NCI-H1930 (cell line): Measurements from ENCODE around the gene C11orf97.
"Not testable (repeated sequence)": the region's sequence is repeated elsewhere in the genome, so short reads cannot be mapped to it uniquely, and the experiment has no call there.

Experiments used
- DNase-seq, 2 experiments: peaks; one replicate each; lab custom pipeline; 2025; lab: John Stamatoyannopoulos, UW

Gene C11orf97

GRCh38 chr11:94557992-94558391 lies 45.7 kb downstream of the C11orf97 start:
- no peak for DNase-seq

- DNase-seq: no peak
These were observed 46.2 kb downstream of the C11orf97 start for GRCh38 chr11:94558468-94558867.

GRCh38 chr11:94558932-94559331 lies 46.7 kb downstream of the C11orf97 start:
- DNase-seq: no peak

- DNase-seq: no peak
These were observed 47.1 kb downstream of the C11orf97 start for GRCh38 chr11:94559361-94559760.

GRCh38 chr11:94560834-94561233 lies 48.6 kb downstream of the C11orf97 start:
- DNase-seq: no peak

- DNase-seq: no peak
These were observed 51.1 kb downstream of the C11orf97 start for GRCh38 chr11:94563176-94563847.

- DNase-seq: no peak
These were observed 51.7 kb downstream of the C11orf97 start for GRCh38 chr11:94563848-94564467.

GRCh38 chr11:94567181-94567670 lies 55.0 kb downstream of the C11orf97 start, which contains the start of gene PIWIL4:
PIWIL4 (plus strand) TSS chr11:94567368; CDS start chr11:94567519, 151 bp downstream.
- DNase-seq: no peak

GRCh38 chr11:94568200-94568599 lies 55.9 kb downstream of the C11orf97 start:
- no peak for DNase-seq

GRCh38 chr11:94568717-94569116 lies 56.5 kb downstream of the C11orf97 start:
- DNase-seq: no peak

GRCh38 chr11:94572975-94573374 lies 60.7 kb downstream of the C11orf97 start:
- DNase-seq: not testable (repeated sequence)

GRCh38 chr11:94574193-94574961 lies 62.1 kb downstream of the C11orf97 start:
- no peak for DNase-seq

GRCh38 chr11:94576306-94576705 lies 64.0 kb downstream of the C11orf97 start:
- no peak for DNase-seq

- no peak for DNase-seq
These were observed 65.6 kb downstream of the C11orf97 start for GRCh38 chr11:94577841-94578240.
